Stimulated activated CD8-positive, alpha-beta memory T cell treated with anti-CD3 and anti-CD28 coated beads, Interleukin-7, amount 100 ng/mL, for 4 hours (primary cell): ENCODE measurements around the gene TIMM17B.

Source experiments
- DNase-seq, 2 donors: peaks; one replicate each; pipeline ENCODE4 v3.0.0-alpha.2; 2020; ENCODE audit warnings: low read depth in 2 of 2

TIMM17B gene

DNA sequence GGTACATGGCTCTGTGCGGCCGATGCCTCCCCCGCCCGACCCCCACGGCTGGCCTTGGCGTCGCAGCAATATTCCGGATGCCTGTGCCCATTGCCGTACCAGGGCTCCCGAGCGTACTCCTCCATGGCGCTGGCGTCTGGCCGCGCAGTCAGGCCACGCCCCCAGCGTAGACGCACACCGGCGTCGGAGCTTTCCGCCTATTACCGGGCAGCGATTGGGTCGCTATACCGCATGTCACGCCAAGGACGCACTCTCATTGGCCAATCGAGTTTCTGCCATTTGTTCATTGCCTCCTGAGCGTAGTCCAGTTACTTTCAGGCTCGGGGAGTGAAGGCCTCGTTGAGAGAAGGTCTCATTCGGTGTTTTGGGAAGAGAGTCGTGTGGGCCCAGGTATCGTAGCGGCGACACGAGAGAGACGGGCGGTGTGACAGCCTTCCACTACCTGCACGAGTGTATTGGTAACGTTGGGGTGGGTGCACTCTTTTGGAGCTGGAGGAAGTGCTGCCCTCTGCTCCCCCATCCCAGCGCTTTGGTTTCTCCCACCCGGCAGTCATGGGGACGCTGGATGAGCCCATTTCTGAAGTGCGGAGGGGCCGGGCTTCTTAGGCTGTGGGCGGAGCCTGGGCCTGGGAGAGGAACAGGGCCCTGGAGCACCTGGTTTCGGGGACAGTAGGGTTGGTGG is at the start of gene TIMM17B, which contains the start of gene PQBP1:
Gene TIMM17B (minus strand): TSS at position 144 of the 682 bp plus-strand sequence. CDS start 19 bp downstream, at position 125.
Gene PQBP1 (plus strand): TSS at position 306 of the 682 bp plus-strand sequence. CDS start 580 bp downstream, outside the sequence.
- peak; percentile 81 to 83 for DNase-seq

GRCh38 chrX:48945517-48946348 is 48.2 kb upstream of the TIMM17B start:
- DNase-seq, result peak in 1 of 2 donors; percentile 23

- DNase-seq, result no peak
Observed at GRCh38 chrX:48942895-48943294, 45.3 kb upstream of the TIMM17B start.

GRCh38 chrX:48940404-48940955 is 42.9 kb upstream of the TIMM17B start:
- DNase-seq, result no peak

GRCh38 chrX:48939524-48940228 is 42.1 kb upstream of the TIMM17B start:
- DNase-seq, result no peak

GRCh38 chrX:48938721-48939425 is 41.3 kb upstream of the TIMM17B start:
- peak in 1 of 2 donors; percentile 42 for DNase-seq

GRCh38 chrX:48937054-48937907 is 39.7 kb upstream of the TIMM17B start:
- peak; percentile 84 to 89 for DNase-seq

DNA sequence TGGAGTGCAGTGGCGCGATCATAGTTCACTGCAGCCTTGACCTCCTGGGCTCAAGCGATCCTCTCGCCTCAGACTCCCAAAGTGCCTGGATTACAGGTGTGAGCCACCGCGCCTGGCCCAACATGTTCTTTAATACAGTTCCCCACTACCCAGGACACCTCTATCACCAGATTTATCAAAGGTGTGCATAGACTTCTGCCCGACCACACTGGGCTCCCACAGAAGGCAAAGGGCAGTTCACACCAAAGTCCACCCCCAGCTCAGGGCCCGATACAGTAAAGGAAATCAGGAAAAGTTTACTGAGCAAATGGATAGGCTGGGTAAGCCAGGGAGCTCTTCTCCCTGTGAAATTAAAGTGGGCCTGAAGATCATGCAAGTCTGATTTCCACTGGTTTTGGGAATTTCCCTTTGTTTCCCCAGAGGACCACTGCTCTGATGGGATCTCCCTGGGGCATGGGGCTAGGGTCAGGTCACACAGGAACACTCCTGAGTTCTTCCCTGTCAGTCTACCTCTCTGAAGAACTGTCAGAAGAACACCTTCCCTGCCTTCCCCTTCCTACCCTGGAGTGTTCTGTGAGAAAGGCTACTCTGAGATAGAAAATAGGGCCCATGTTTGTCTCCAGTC is 39.0 kb upstream of the TIMM17B start:
- DNase-seq, result no peak

- DNase-seq, result no peak
Observed at GRCh38 chrX:48935301-48935670, 37.7 kb upstream of the TIMM17B start.

DNA sequence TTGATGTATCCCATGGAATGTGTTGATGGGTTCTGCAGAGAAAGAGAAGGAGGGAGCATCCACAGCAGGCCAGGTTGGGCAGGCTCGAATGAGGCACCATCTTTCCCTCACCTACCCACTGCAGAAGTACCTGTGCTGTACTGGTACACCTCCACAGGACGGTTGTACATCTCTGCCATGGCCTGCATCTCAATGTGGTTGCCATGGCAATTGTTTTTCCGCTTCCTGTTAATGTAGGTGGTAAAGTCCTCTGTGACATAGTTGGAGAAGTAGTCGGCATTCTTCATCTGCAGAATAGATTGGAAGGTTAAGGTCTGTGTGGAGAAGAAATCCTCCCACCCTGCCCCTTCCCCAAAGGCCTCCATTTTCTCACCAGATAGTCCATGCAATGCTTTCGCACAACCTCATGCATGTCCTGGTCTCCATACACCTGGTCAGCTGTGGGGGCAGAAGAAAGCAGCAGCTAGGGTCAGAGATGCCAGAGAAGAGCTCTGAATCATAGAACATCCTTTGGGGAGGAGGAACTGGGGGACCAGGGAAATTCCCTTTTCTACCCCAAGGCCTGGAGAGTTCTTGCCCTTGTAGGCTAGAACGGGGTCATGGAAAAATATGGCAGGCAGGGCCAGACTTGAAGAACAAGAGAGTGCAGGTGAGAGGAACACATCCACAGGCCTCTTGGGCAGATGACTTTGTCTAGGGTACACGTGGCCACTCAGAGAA is 37.2 kb upstream of the TIMM17B start:
- no peak for DNase-seq

GRCh38 chrX:48933757-48934156 is 36.2 kb upstream of the TIMM17B start:
- no peak for DNase-seq

- DNase-seq, result no peak
Observed at GRCh38 chrX:48927736-48928382, 30.3 kb upstream of the TIMM17B start.

- no peak for DNase-seq
Observed at GRCh38 chrX:48927123-48927522, 29.6 kb upstream of the TIMM17B start.

DNA sequence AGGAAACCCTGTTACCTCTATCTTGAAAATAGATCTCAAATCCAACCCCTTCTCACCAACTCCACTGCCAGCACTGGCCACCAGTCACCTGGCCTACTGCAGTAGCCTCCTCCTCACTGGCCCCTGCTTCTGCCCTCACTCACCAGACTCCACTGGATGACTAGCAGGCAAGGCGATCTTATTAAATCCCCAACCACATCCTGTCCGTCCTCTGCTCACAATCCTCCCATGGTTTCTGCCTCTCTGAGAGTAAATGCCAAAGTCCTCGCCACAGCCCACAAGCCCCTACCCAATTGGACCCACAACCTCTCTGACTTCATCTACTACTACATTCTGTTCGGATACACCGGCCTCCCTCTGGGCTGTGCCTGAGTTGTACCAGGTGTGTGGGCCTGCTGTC is 26.7 kb upstream of the TIMM17B start:
- DNase-seq, result no peak

GRCh38 chrX:48923771-48924170 is 26.2 kb upstream of the TIMM17B start:
- no peak for DNase-seq

- no peak for DNase-seq
Observed at GRCh38 chrX:48920718-48921104, 23.1 kb upstream of the TIMM17B start.

GRCh38 chrX:48919947-48920717 is 22.6 kb upstream of the TIMM17B start:
- DNase-seq, result no peak

- no peak for DNase-seq
Observed at GRCh38 chrX:48919360-48919841, 21.8 kb upstream of the TIMM17B start.
